PC-9 (cell line): ENCODE results near the gene MVB12B. TPM values are rescaled to one million over a fixed set of nuclear protein-coding genes. Genes with fewer than 3 reads are reported as not detected.

Experiments
- BruUV-seq: library from RNA; stranded (reverse); fragments of 400-500 nt; replicated peaks from 2 replicates; lab custom pipeline; 2021; lab: Mats Ljungman, UMichigan
- CTCF ChIA-PET: fragments of 300-600 bp; sonication (Branson Sonifier 250); formaldehyde crosslinking; loops from one replicate; lab custom pipeline; 2022; ENCODE audit warnings: antibody characterized with exemption; lab: Charles Lee
- POLR2A ChIA-PET: fragments of 300-600 bp; sonication (Branson Sonifier 250); formaldehyde crosslinking; loops from one replicate; lab custom pipeline; 2022; ENCODE audit warnings: antibody characterized with exemption; ENCODE audit not compliant: unreplicated experiment; lab: Charles Lee
- DNase-seq, 2 experiments: peaks; one replicate each; pipeline versions ENCODE4 v3.0.0 to v3.0.0-alpha.2; 2015 to 2022; ENCODE audit warnings: mixed read lengths in 1 of 2
- H2AFZ ChIP-seq: fragments of 200-600 bp; sonication (generic); 2 replicates; pipeline ENCODE4 v1.8.1; 2017; ENCODE audit warnings: antibody characterized with exemption
- H3F3A ChIP-seq: fragments of 200-600 bp; sonication (generic); 2 replicates; pipeline ENCODE4 v1.8.1; 2017; ENCODE audit warnings: antibody characterized with exemption, mild to moderate bottlenecking, low read depth; ENCODE audit not compliant: insufficient read depth
- H3K27ac ChIP-seq: fragments of 200-600 bp; sonication (generic); 2 replicates; pipeline ENCODE4 v1.6.1; 2016; ENCODE audit warnings: mixed run types
- H3K27me3 ChIP-seq: fragments of 200-600 bp; sonication (generic); 2 replicates; pipeline ENCODE4 v1.6.1; 2016; ENCODE audit warnings: low read depth, mixed run types; ENCODE audit not compliant: insufficient read depth
- H3K36me3 ChIP-seq: fragments of 200-600 bp; sonication (generic); 2 replicates; pipeline ENCODE4 v1.6.1; 2016; ENCODE audit warnings: low read depth, mixed run types
- H3K4me1 ChIP-seq: fragments of 200-600 bp; sonication (generic); replicated peaks from 2 replicates; pipeline ENCODE4 v1.6.1; 2016; ENCODE audit warnings: mixed run types; ENCODE audit not compliant: insufficient read depth
- H3K4me2 ChIP-seq: fragments of 200-600 bp; sonication (generic); 2 replicates; pipeline ENCODE4 v1.6.1; 2017; ENCODE audit warnings: mixed run types
- H3K4me3 ChIP-seq: fragments of 200-600 bp; sonication (generic); 2 replicates; pipeline ENCODE4 v1.6.1; 2016; ENCODE audit warnings: mixed run types
- H3K79me2 ChIP-seq: fragments of 200-600 bp; sonication (generic); 2 replicates; pipeline ENCODE4 v1.6.1; 2017; ENCODE audit warnings: low read depth, mixed run types
- H3K9me2 ChIP-seq: fragments of 200-600 bp; sonication (generic); 2 replicates; pipeline ENCODE4 v1.8.1; 2017; ENCODE audit warnings: mild to moderate bottlenecking; ENCODE audit not compliant: insufficient read depth
- H3K9me3 ChIP-seq: fragments of 200-600 bp; sonication (generic); 2 replicates; pipeline ENCODE4 v1.8.1; 2016; ENCODE audit warnings: low read depth; ENCODE audit not compliant: insufficient read depth
- H4K20me1 ChIP-seq: fragments of 200-600 bp; sonication (generic); 2 replicates; pipeline ENCODE4 v1.8.1; 2017; ENCODE audit not compliant: insufficient read depth
- CTCF ChIP-seq: fragments of 200-600 bp; sonication (generic); conservative IDR thresholded peaks from 2 replicates; pipeline ENCODE4 v1.6.1; 2017; ENCODE audit warnings: mixed run types, antibody characterized with exemption, mild to moderate bottlenecking, moderate library complexity
- EZH2 ChIP-seq: fragments of 200-600 bp; sonication (generic); IDR thresholded peaks from 2 replicates; pipeline ENCODE4 v1.8.0; 2017; ENCODE audit warnings: antibody characterized with exemption, low read depth
- intact Hi-C: fragments of 100-400 bp; cut with micrococcal nuclease; formaldehyde crosslinking; loops from one replicate; pipeline ENCODE4 v1.10.0; 2022; ENCODE audit not compliant: unreplicated experiment
- total RNA-seq: library from RNA; stranded (reverse); gene quantifications from 2 replicates; pipeline ENCODE4 v1.2.3, GENCODE V29; 2021

The MVB12B gene
- total RNA-seq, 1 experiment from 2014 or later = 8.8 TPM

DNA sequence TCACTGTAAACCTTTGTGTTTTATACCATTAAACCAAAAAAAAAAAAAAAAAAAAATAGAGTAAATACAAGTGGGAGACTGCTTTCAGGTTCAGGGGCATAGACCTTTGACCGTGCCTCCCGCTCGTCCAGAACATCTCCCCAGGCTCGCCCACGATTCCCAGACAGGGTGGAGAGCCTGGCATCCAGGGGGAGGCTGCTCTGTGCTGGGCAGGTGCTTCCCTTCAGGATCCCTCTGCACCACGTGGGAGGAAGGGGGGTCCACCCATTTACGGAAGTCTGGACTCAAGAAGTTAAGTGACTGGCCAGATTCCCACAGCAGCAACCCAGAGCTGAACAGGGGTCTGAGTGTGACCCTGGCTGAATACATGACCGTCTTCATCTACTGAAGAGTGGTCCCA is 161.7 kb downstream of the MVB12B start:
- H3K9me2 ChIP-seq = no peaks in the 10 kb centered on the region
- no peak overlapping the region for H3K4me2 ChIP-seq
- ChIA-PET POLR2A (no interaction called here), CTCF (interaction anchor here (0.6 kb wide), 1 partner anchor 150 kb away, joined by 14 read pairs; no protein-coding TSS in a partner anchor)
- H2AFZ ChIP-seq = no peak overlapping the region
- no peaks in the 10 kb centered on the region for H3K9me3 ChIP-seq
- no peaks in the 10 kb centered on the region for H3F3A ChIP-seq
- intact Hi-C loops = no loop called here
- no peak overlapping the region for H3K27ac ChIP-seq
- TF ChIP-seq EZH2 (no peak), CTCF (no peak)
- BruUV-seq = no TSS peak
- H4K20me1 ChIP-seq = no peaks in the 10 kb centered on the region
- H3K4me1 ChIP-seq = no peaks in the 10 kb centered on the region
- no peaks in the 10 kb centered on the region for H3K36me3 ChIP-seq
- H3K79me2 ChIP-seq = no peaks in the 10 kb centered on the region
- no peak for DNase-seq
- no peak overlapping the region for H3K4me3 ChIP-seq
- H3K27me3 ChIP-seq = no peaks in the 10 kb centered on the region

DNA sequence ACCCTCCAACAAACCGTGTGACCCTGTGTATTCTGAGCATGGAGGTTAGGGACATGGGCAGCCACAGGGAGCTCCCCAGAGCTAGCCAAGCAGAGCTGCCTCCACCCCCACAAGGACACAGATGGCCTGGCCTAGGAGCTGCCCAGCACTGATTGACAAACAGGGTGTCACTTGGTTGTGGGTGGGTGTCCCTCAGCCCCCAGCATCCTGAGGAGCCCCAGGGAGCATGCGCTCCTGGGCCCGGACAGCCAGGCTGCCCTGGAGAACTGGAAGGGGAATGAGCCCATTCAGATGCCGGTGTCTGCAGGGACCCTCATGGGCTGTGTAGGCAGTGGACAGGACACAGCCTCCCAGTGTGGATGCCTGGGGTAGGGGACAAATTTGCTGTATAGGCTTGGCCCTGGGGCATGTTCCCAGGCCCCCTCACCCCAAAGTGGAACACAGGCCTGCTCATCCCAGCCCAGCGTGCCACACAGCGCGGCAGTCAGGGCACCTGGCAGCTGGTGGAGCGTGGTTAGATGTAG is 162.3 kb downstream of the MVB12B start:
- intact Hi-C loops = no loop called here
- Histone ChIP-seq H4K20me1 (no peaks in the 10 kb centered on the region), H3K27me3 (no peaks in the 10 kb centered on the region), H3K79me2 (no peaks in the 10 kb centered on the region), H3K9me2 (no peaks in the 10 kb centered on the region), H3K4me3 (no peak overlapping the region), H3K27ac (no peak overlapping the region), H3K4me1 (no peaks in the 10 kb centered on the region), H3K9me3 (no peaks in the 10 kb centered on the region), H3F3A (no peaks in the 10 kb centered on the region), H2AFZ (no peak overlapping the region), H3K4me2 (no peak overlapping the region), H3K36me3 (no peaks in the 10 kb centered on the region)
- no peak for DNase-seq
- CTCF ChIA-PET = interaction anchor here (0.5 to 0.6 kb wide), 2 partner anchors 66 to 150 kb away, joined by 6 to 14 read pairs; no protein-coding TSS in a partner anchor
- TF ChIP-seq CTCF (no peak), EZH2 (no peak)
- BruUV-seq = no TSS peak
- POLR2A ChIA-PET = no interaction called here

- Histone ChIP-seq H3K79me2 (no peaks in the 10 kb centered on the region), H3K27me3 (no peaks in the 10 kb centered on the region), H2AFZ (no peak overlapping the region), H3K4me2 (no peak overlapping the region), H3F3A (no peaks in the 10 kb centered on the region), H3K4me1 (no peaks in the 10 kb centered on the region), H3K4me3 (no peak overlapping the region), H3K36me3 (no peaks in the 10 kb centered on the region), H3K9me3 (no peaks in the 10 kb centered on the region), H4K20me1 (no peaks in the 10 kb centered on the region), H3K27ac (no peak overlapping the region), H3K9me2 (no peaks in the 10 kb centered on the region)
- ChIA-PET POLR2A (no interaction called here), CTCF (interaction anchor here (0.6 kb wide), 1 partner anchor 1121 kb away, joined by 3 read pairs; no protein-coding TSS in a partner anchor)
- intact Hi-C loops = loop anchor here (2.0 to 5.0 kb wide), 5 partner anchors 87 to 1717 kb away; partner anchors contain the start of gene NR6A1
- TF ChIP-seq EZH2 (no peak), CTCF (no peak)
- BruUV-seq = no TSS peak
- no peak for DNase-seq
Measured at GRCh38 chr9:126489581-126490213, 163.1 kb downstream of the MVB12B start.
